Lung (tissue), 12 donors: Measurements from ENCODE around the gene SLC25A19. TPM values are rescaled to one million over a fixed set of nuclear protein-coding genes. Genes with fewer than 3 reads are reported as not detected.
"Not testable (repeated sequence)": the region's sequence is repeated elsewhere in the genome, so short reads cannot be mapped to it uniquely, and the experiment has no call there.

ENCODE experiments used
- ATAC-seq: fragments of 200-7000 bp; cut with Tn5 transposase; one replicate; pipeline ENCODE4 v1.9.1; 2020; ENCODE audit warnings: moderate number of reproducible peaks; ENCODE audit not compliant: insufficient read depth, low FRiP score
- DNase-seq, 3 donors: peaks; one replicate each; pipeline ENCODE4 v3.0.0-alpha.2; 2013 to 2017
- H3K27ac ChIP-seq, 2 donors: one replicate each; pipeline ENCODE4 v1.5.1; 2013; ENCODE audit warnings: mild to moderate bottlenecking in 2 of 2, moderate library complexity in 2 of 2, control low read depth in 1 of 2, inconsistent platforms in 1 of 2, low read depth in 1 of 2, low read length in 1 of 2
- H3K27me3 ChIP-seq, 3 donors: one replicate each; pipeline ENCODE4 v1.5.1; 2013; ENCODE audit warnings: low read length in 2 of 3; ENCODE audit not compliant: control insufficient read depth in 3 of 3, insufficient read depth in 3 of 3
- H3K36me3 ChIP-seq, 4 donors: one replicate each; pipeline ENCODE4 v1.5.1; 2013; ENCODE audit warnings: low read length in 4 of 4, mild to moderate bottlenecking in 1 of 4, moderate library complexity in 1 of 4; ENCODE audit not compliant: control insufficient read depth in 4 of 4, insufficient read depth in 4 of 4
- H3K4me1 ChIP-seq, 5 donors: one replicate each; pipeline ENCODE4 v1.5.1; 2013; ENCODE audit warnings: low read length in 5 of 5, mild to moderate bottlenecking in 2 of 5, moderate library complexity in 1 of 5; ENCODE audit not compliant: control insufficient read depth in 5 of 5, insufficient read depth in 5 of 5
- H3K4me3 ChIP-seq: one replicate; pipeline ENCODE4 v1.5.1; 2013; ENCODE audit warnings: mild to moderate bottlenecking, control low read depth, moderate library complexity
- H3K9ac ChIP-seq, 2 donors: one replicate each; pipeline ENCODE4 v1.5.1; 2013; ENCODE audit warnings: low read length in 2 of 2, control low read depth in 1 of 2; ENCODE audit not compliant: insufficient read depth in 1 of 2
- H3K9me3 ChIP-seq, 4 donors: one replicate each; pipeline ENCODE4 v1.5.1; 2013; ENCODE audit warnings: low read length in 3 of 4, mild to moderate bottlenecking in 1 of 4, moderate library complexity in 1 of 4; ENCODE audit not compliant: control insufficient read depth in 4 of 4, insufficient read depth in 3 of 4
- CTCF ChIP-seq: IDR thresholded peaks from 2 replicates; pipeline ENCODE4 v1.5.1; 2012; ENCODE audit warnings: mild to moderate bottlenecking; ENCODE audit errors: control extremely low read depth, extremely low read depth
- WGBS, 2 donors: extraction: QIAGEN DNeasy Blood & Tissue Kit; methylation state at CpG; one replicate each; pipeline ENCODE4 v1.1.7; 2013; 5-methylcytosine and 5-hydroxymethylcytosine counted together
- polyA plus RNA-seq, 2 donors: library from polyadenylated mRNA; stranded (reverse); fragments of 200-250 nt; gene quantifications; one replicate each; pipeline ENCODE4 v1.2.1, GENCODE V29; 2013
- total RNA-seq, 2 donors: library from RNA; depleted of rRNA in 1 of 2; stranded (reverse); fragments of >200 nt in 1 of 2; gene quantifications; one replicate each; pipeline ENCODE4 v1.2.1, GENCODE V29; 2014 to 2021
- donor health status: control.
- donor health status: control.
- donor health status: Bipolar disorder and iron deficiency.
- donor health status: healthy.
- donor health status: DM: yes; HTN: yes; CAD: no.

SLC25A19 gene
- total and polyA plus RNA-seq, 4 donors, result 9.8 to 27.4 (median 24.0) TPM

GRCh38 chr17:75260641-75261335, 28.4 kb downstream of the SLC25A19 start:
- Histone ChIP-seq H3K27me3 (no peaks in the 10 kb centered on the region), H3K36me3 (peaks cover under 1 to 15% (median 9%) of the 10 kb centered on the region in 4 donors), H3K4me1 (peaks cover 7 to 21% (median 15%) of the 10 kb centered on the region in 5 donors), H3K4me3 (peak overlapping the region; percentile 70), H3K27ac (peak overlapping the region; percentile 81 to 97), H3K9me3 (no peaks in the 10 kb centered on the region), H3K9ac (peak overlapping the region; percentile 77 to 86)
- no peak for TF ChIP-seq CTCF
- 1 to 2% methylated on average over 31 of the region's 31 CpGs for WGBS, 2 donors
- DNase-seq (no peak), ATAC-seq (peak; percentile 8)

- 47 to 60% methylated on average over 2 of the region's 2 CpGs for WGBS, 2 donors
- peaks cover 7 to 14% (median 11%) of the 10 kb centered on the region in 5 donors for H3K4me1 ChIP-seq
Measured at GRCh38 chr17:75257228-75257627, 32.0 kb downstream of the SLC25A19 start.

GRCh38 chr17:75255954-75256698, 33.1 kb downstream of the SLC25A19 start:
- not testable (repeated sequence) for DNase-seq, H3K9me3 ChIP-seq, H3K9ac ChIP-seq, H3K27ac ChIP-seq, H3K27me3 ChIP-seq, H3K4me3 ChIP-seq, H3K36me3 ChIP-seq, ATAC-seq
- WGBS, 2 donors, result 38 to 53% methylated on average over 7 to 11 of the region's 11 CpGs
- H3K4me1 ChIP-seq, result peaks cover 7 to 14% (median 10%) of the 10 kb centered on the region in 5 donors

More at GRCh38 chr17:75257228-75257627, 32.0 kb downstream of the SLC25A19 start:
- H3K27ac ChIP-seq, H3K4me3 ChIP-seq, ATAC-seq, H3K9ac ChIP-seq, H3K9me3 ChIP-seq, DNase-seq, H3K36me3 ChIP-seq, H3K27me3 ChIP-seq: not testable (repeated sequence)

- no peak for ATAC-seq
- Histone ChIP-seq H3K36me3 (no peaks in the 10 kb centered on the region), H3K27me3 (no peaks in the 10 kb centered on the region), H3K9me3 (no peaks in the 10 kb centered on the region), H3K4me3 (no peak overlapping the region), H3K9ac (no peak overlapping the region), H3K4me1 (no peaks in the 10 kb centered on the region), H3K27ac (no peak overlapping the region)
- no peak for TF ChIP-seq CTCF
- WGBS, 2 donors, result 91 to 93% methylated on average over 8 of the region's 8 CpGs
- DNase-seq, result no peak
Measured at GRCh38 chr17:75252039-75252816, 37.0 kb downstream of the SLC25A19 start.
